Sigmoid colon (tissue), 4 donors: ENCODE results near the gene ELMO3.

ENCODE experiments used
- CTCF ChIP-seq, 4 experiments: fragments of 450-650 bp in 3 of 4; fragments of 200-600 bp in 1 of 4; IDR thresholded peaks; one replicate each; pipeline ENCODE4 v1.5.1; 2016 to 2019; ENCODE audit warnings: antibody characterized with exemption in 4 of 4, mild to moderate bottlenecking in 3 of 4, moderate library complexity in 2 of 4
- EP300 ChIP-seq, 4 donors: sonication (generic); formaldehyde crosslinking; IDR thresholded peaks; one replicate each; pipeline ENCODE4 v1.6.1; 2017; ENCODE audit warnings: antibody characterized with exemption in 4 of 4
- POLR2A ChIP-seq, 2 donors: fragments of 450-650 bp; IDR thresholded peaks; one replicate each; pipeline ENCODE4 v1.6.1; 2016; ENCODE audit warnings: antibody characterized with exemption in 2 of 2, mild to moderate bottlenecking in 2 of 2, moderate library complexity in 2 of 2
- POLR2AphosphoS5 ChIP-seq, 4 donors: sonication (generic); formaldehyde crosslinking; IDR thresholded peaks; one replicate each; pipeline ENCODE4 v1.6.1; 2017; ENCODE audit warnings: antibody characterized with exemption in 4 of 4

- no peak for TF ChIP-seq EP300 (IDR thresholded peaks at IDR 0.05)
- no peak for TF ChIP-seq CTCF (IDR thresholded peaks at IDR 0.05)
- no peak for TF ChIP-seq POLR2A (IDR thresholded peaks at IDR 0.05)
- TF ChIP-seq POLR2AphosphoS5 (IDR thresholded peaks at IDR 0.05) = no peak
Measured at GRCh38 chr16:67170949-67171649, 27.8 kb upstream of the ELMO3 start.
